Ascending aorta (tissue), 2 donors: ENCODE results near the gene SPATA7. TPM values are rescaled to one million over a fixed set of nuclear protein-coding genes. Genes with fewer than 3 reads are reported as not detected.

ENCODE experiments used
- DNase-seq, 2 donors: peaks; one replicate each; pipeline ENCODE4 v3.0.0-alpha.2; 2019; ENCODE audit warnings: low spot score in 2 of 2
- H3K27ac ChIP-seq, 2 donors: fragments of 200-600 bp; sonication (generic); one replicate each; pipeline ENCODE4 v1.5.1; 2016 to 2017; ENCODE audit warnings: mild to moderate bottlenecking in 1 of 2
- H3K27me3 ChIP-seq: fragments of 200-600 bp; sonication (generic); one replicate; pipeline ENCODE4 v1.5.1; 2017
- H3K36me3 ChIP-seq, 2 donors: fragments of 200-600 bp; sonication (generic); one replicate each; pipeline ENCODE4 v1.5.1; 2016
- H3K4me1 ChIP-seq, 2 donors: fragments of 200-600 bp; sonication (generic); one replicate each; pipeline ENCODE4 v1.5.1; 2016 to 2017; ENCODE audit warnings: mild to moderate bottlenecking in 1 of 2
- H3K4me3 ChIP-seq, 2 donors: fragments of 200-600 bp; sonication (generic); one replicate each; pipeline ENCODE4 v1.5.1; 2016 to 2017; ENCODE audit warnings: mild to moderate bottlenecking in 1 of 2
- H3K9me3 ChIP-seq, 2 donors: fragments of 200-600 bp; sonication (generic); one replicate each; pipeline ENCODE4 v1.5.1; 2016
- intact Hi-C: fragments of 100-400 bp; cut with DNase I; formaldehyde crosslinking; loops from one replicate; pipeline ENCODE4 v1.15.1; 2023
- total RNA-seq: library from RNA; depleted of rRNA; stranded (reverse); fragments of >200 nt; gene quantifications from one replicate; pipeline ENCODE4 v1.1.0, GENCODE V29; 2016
- TF ChIP-seq, protein P1 (sequence below), 3 experiments: fragments of 200-600 bp in 2 of 3; fragments of 450-650 bp in 1 of 3; sonication (generic) in 2 of 3; IDR thresholded peaks; one replicate each; pipeline ENCODE4 v1.5.1; 2016 to 2019; ENCODE audit warnings: antibody characterized with exemption in 3 of 3, mild to moderate bottlenecking in 1 of 3, moderate library complexity in 1 of 3

SPATA7 gene
- total RNA-seq, 1 donor from 2014 or later = 1.6 TPM

- Histone ChIP-seq H3K4me1 (no peaks in the 10 kb centered on the region), H3K27me3 (no peaks in the 10 kb centered on the region), H3K4me3 (no peak overlapping the region), H3K27ac (no peak overlapping the region), H3K36me3 (peaks cover 37 to 56% of the 10 kb centered on the region in 2 donors), H3K9me3 (no peaks in the 10 kb centered on the region)
- DNase-seq = no peak
- TF ChIP-seq, protein P1, sequence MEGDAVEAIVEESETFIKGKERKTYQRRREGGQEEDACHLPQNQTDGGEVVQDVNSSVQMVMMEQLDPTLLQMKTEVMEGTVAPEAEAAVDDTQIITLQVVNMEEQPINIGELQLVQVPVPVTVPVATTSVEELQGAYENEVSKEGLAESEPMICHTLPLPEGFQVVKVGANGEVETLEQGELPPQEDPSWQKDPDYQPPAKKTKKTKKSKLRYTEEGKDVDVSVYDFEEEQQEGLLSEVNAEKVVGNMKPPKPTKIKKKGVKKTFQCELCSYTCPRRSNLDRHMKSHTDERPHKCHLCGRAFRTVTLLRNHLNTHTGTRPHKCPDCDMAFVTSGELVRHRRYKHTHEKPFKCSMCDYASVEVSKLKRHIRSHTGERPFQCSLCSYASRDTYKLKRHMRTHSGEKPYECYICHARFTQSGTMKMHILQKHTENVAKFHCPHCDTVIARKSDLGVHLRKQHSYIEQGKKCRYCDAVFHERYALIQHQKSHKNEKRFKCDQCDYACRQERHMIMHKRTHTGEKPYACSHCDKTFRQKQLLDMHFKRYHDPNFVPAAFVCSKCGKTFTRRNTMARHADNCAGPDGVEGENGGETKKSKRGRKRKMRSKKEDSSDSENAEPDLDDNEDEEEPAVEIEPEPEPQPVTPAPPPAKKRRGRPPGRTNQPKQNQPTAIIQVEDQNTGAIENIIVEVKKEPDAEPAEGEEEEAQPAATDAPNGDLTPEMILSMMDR (IDR thresholded peaks at IDR 0.05) = no peak
- intact Hi-C loops = no loop called here
These were observed 91.4 kb downstream of the SPATA7 start for GRCh38 chr14:88476825-88477224.

- Histone ChIP-seq H3K4me3 (no peak overlapping the region), H3K4me1 (no peaks in the 10 kb centered on the region), H3K27ac (no peak overlapping the region), H3K27me3 (no peaks in the 10 kb centered on the region), H3K36me3 (peaks cover 41 to 54% of the 10 kb centered on the region in 2 donors), H3K9me3 (no peaks in the 10 kb centered on the region)
- TF ChIP-seq, protein P1 (IDR thresholded peaks at IDR 0.05) = no peak
- DNase-seq = no peak
- intact Hi-C loops = no loop called here
These were observed 92.2 kb downstream of the SPATA7 start for GRCh38 chr14:88477513-88478250.

DNA sequence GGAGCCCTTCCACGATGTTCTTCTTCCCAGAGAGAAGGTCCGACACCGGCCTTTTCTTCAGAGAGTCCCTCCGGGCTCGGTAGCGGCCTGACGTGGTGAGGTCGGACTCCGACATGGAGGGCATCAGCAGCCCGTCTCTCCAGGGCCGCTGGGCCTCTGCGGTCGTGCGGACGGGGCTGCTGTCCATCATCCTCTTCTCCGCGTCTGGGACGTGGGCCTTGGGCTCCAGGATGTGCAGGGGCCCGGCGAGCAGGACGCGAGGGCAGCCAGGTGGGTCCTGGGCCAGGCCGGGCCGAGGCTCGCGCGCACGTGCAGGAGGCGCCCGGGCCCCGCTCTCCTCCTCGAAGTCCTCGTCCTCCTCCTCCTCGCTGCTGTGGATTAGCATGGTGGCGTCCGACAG is 93.5 kb downstream of the SPATA7 start:
- TF ChIP-seq, protein P1 (IDR thresholded peaks at IDR 0.05) = no peak
- Histone ChIP-seq H3K4me3 (no peak overlapping the region), H3K36me3 (peaks cover 37 to 52% of the 10 kb centered on the region in 2 donors), H3K27me3 (no peaks in the 10 kb centered on the region), H3K4me1 (no peaks in the 10 kb centered on the region), H3K9me3 (no peaks in the 10 kb centered on the region), H3K27ac (no peak overlapping the region)
- intact Hi-C loops = no loop called here
- DNase-seq = no peak

- H3K9me3 ChIP-seq = no peaks in the 10 kb centered on the region
- no peak overlapping the region for H3K4me3 ChIP-seq
- TF ChIP-seq, protein P1 (IDR thresholded peaks at IDR 0.05) = no peak
- intact Hi-C loops = no loop called here
- H3K36me3 ChIP-seq = peaks cover 37 to 59% of the 10 kb centered on the region in 2 donors
- no peak for DNase-seq
- no peak overlapping the region for H3K27ac ChIP-seq
- H3K27me3 ChIP-seq = no peaks in the 10 kb centered on the region
- no peaks in the 10 kb centered on the region for H3K4me1 ChIP-seq
These were observed 94.1 kb downstream of the SPATA7 start for GRCh38 chr14:88479574-88479987.

DNA sequence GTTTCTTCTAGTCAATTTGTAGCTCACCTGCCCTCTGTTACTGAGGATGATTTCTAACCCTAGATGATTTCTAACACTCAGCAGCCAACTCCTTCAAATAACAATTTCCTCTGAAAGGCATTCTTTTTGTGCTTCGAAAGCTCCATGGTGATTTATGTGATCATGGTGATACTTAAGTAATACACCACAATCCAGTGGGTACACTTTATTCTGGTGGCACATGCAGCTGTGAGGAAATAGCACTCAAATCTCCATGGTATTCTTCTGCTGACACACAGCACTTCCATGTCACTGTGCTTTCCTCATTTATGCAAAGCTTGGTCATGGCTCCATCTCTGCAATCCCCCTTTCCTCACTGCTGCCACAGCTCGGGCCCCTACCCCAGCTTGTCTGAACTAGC is 95.6 kb downstream of the SPATA7 start:
- TF ChIP-seq, protein P1 (IDR thresholded peaks at IDR 0.05) = no peak
- Histone ChIP-seq H3K9me3 (no peaks in the 10 kb centered on the region), H3K27ac (no peak overlapping the region), H3K36me3 (peaks cover 39 to 59% of the 10 kb centered on the region in 2 donors), H3K27me3 (no peaks in the 10 kb centered on the region), H3K4me3 (no peak overlapping the region), H3K4me1 (no peaks in the 10 kb centered on the region)
- intact Hi-C loops = no loop called here
- no peak for DNase-seq
